Stimulated activated CD4-positive, alpha-beta T cell treated with anti-CD3 and anti-CD28 coated beads, Interleukin-4, amount 100 ng/mL, for 48 hours (primary cell): ENCODE results near the gene JAKMIP1.

Source experiments
- DNase-seq, 2 donors: peaks; one replicate each; pipeline ENCODE4 v3.0.0-alpha.2; 2020; ENCODE audit warnings: low read depth in 2 of 2

Gene JAKMIP1

GRCh38 chr4:6065166-6065565 lies 135.2 kb downstream of the JAKMIP1 start:
- DNase-seq = no peak

- no peak for DNase-seq
Measured at GRCh38 chr4:6064383-6064782, 136.0 kb downstream of the JAKMIP1 start.

DNA sequence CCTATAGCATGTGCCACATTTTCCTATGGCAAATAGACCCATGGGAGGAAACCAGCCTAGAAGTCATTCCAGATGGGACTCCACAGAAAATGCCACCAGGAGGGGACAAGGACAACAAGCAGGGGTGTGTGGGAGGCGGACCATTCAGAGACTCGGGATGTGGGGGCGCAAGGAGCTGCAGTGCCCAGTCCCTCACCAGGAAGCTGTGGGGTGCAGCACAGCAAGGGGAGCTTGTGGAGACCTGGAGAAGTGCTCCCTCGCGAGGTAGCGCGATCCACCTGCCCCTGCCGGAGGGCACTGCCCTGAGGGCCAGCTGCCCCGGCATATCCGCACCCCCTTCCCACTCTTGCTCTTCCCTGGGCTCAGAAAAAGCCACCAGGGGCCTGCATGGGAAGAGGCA lies 136.7 kb downstream of the JAKMIP1 start:
- no peak for DNase-seq

DNA sequence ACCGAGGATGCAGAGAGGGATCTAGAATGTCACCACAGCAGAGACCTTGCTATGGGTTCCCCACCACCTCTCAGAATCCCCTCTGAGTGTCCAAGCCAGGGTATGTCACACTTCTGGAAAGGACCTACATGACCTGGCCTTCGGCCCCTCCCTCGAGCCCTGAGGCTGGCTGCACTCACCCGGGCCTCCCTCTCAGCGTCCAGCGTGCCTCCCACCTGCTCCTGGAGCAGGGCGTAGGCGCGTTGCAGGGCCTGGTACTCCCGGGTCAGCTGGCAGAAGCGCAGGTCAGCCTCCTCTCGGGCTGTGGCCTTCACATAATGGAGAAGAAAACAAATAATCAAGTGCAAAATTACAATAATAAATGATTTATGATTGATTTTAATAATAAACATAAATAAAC lies 138.2 kb downstream of the JAKMIP1 start:
- no peak for DNase-seq

- DNase-seq = no peak
Measured at GRCh38 chr4:6059375-6059805, 141.0 kb downstream of the JAKMIP1 start.

GRCh38 chr4:6058531-6059374 lies 141.6 kb downstream of the JAKMIP1 start:
- no peak for DNase-seq

DNA sequence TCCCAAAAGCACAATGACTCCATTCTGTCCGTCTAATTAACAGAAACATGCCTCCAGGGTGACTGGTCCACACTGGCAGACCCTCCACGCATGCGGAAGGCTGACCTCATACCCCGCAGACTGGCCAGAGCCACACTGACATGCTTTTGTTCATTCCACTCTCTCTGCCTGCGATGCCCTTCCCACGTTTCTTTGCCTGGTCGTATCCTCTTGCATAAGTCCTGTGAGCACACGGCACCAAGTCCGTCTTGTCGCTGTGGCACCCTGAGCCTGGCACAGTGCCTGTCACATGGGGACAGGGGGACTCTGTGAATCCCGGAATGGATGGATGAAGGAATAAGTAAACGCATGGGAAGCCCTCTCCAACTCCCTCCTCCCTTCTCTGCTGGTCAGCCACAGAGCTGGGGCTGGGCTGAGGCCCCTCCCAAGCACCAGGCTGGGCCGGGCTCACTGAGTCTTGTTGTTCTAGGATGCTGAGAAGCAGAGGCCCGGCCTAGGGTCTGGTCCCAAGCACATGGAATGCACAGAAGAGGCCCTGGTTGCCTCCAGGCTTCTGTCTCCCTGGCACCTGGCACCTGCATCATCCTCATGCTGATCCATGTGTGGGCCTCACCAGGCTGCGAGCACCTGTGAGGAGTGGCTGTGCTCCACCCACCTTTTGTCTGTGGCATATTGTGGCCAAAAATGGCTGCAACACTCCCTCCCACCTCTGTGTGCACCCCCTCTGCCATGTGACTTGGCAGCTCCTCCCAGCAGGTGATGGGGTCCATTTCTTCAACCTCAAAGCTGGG lies 143.2 kb downstream of the JAKMIP1 start:
- no peak for DNase-seq

DNA sequence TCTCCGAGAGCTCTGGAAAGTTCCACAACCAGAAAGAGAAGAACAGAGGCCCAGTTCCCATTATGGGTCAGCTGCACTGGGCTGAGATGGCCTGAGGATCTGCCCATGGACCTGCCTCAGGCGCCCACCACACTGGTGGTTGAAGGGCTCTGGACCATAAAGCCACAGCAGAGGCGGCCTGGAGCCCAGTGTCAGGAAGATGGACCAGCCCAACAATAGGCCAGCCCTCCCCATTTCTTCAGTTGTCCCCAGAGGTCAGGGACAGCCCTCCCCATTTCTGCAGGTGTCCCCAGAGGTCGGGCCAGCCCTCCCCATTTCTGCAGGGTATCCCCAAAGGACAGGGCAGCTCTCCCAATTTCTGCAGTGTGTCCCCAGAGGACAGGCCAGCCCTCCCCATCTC lies 144.9 kb downstream of the JAKMIP1 start:
- DNase-seq = no peak

GRCh38 chr4:6055030-6055429 lies 145.3 kb downstream of the JAKMIP1 start:
- DNase-seq = no peak

GRCh38 chr4:6054162-6054922 lies 146.0 kb downstream of the JAKMIP1 start:
- DNase-seq = no peak

GRCh38 chr4:6052679-6053078 lies 147.7 kb downstream of the JAKMIP1 start:
- no peak for DNase-seq

- DNase-seq = no peak
Measured at GRCh38 chr4:6050551-6050950, 149.8 kb downstream of the JAKMIP1 start.

GRCh38 chr4:6049985-6050384 lies 150.4 kb downstream of the JAKMIP1 start:
- DNase-seq = no peak

- no peak for DNase-seq
Measured at GRCh38 chr4:6049278-6049677, 151.1 kb downstream of the JAKMIP1 start.

DNA sequence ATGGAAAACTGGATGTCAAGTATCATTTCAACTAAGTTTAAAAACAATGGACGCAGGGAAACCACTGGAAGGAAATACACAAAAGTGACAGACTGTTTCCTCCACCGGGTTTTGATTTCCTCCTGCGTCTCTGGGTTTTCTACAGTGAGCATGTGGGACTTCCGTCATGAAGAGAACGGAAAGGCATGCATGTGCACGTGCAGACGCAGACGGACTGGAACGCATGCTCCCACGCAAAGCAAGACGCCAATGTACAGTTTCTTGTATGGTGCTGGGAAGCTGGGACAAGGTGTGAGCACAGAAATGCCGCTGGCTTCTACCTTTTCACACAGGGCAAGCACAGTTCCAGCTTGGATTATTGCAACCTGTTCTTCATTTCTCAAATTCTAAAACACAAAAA lies 151.8 kb downstream of the JAKMIP1 start:
- DNase-seq = no peak

DNA sequence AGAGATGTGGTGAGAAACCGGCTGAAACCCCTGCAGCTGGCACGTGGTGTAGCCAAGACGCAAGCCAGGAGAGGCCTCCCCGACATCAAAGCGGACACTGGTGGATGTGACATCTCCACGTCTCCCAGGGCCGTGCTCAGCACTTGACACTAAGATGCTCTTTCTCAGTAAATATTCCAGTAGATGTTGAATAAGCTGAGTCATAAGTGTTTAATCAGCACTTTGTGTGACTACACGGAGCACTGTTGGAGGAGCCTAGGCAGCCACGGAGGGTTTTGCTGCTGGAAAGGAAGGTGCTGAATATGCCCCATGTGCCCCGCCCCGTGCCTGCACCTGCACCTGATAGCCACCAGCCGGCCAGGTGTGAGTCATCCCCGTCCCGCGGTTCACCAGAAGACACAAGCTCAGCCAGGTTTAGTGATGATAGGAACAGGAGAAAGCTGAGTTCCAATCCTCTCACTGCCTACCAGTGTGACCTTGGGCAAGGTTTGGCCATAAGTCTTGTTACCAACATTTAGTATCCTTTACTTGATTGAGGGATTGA lies 153.1 kb downstream of the JAKMIP1 start:
- peak in 1 of 2 donors; percentile 11 for DNase-seq

GRCh38 chr4:6046526-6047129 lies 153.7 kb downstream of the JAKMIP1 start:
- no peak for DNase-seq

DNA sequence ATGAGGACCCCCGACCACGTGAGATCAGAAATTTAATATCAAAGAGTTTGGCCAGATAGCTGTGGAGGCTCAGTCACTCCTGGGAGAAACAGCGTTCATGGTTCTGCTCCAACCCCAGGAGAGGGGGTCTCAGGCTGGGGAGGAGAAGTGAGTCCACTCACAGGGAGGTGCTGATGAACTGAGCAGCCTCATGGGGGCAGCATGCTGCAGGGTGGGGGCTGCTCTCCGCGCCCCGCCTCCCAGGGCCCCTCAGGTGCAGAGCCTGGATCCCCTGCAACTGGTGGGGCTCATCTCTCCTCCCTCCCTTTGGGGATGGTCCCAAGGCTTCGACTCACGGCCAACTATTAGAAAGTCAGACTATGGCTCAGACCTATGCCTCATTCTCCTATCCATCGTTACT lies 155.5 kb downstream of the JAKMIP1 start:
- DNase-seq = no peak

- no peak for DNase-seq
Measured at GRCh38 chr4:6044276-6044675, 156.1 kb downstream of the JAKMIP1 start.

- no peak for DNase-seq
Measured at GRCh38 chr4:6043843-6044242, 156.5 kb downstream of the JAKMIP1 start.

DNA sequence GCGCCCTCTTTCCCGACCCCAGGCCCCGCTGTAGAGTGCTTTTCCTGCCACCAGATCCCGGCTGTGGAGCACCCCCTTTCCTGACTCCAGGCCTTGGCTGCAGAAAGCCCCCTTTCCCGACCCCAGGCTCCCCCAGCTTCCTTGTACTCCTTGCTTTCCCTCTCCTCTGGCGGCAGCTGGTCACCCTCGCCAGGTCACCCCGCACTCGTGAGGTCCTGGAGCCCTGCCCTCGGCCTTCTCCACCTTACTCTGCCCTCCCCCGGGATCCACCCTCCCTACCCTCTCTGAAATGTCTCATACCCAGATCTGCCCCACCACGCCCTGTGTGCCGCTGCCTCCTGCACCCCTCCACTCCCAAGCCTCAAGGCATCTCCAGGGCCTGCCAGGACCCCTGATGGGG lies 157.2 kb downstream of the JAKMIP1 start:
- DNase-seq = no peak
